ENCODE data around the gene GTPBP3.
"Not testable (repeated sequence)": the region's sequence is repeated elsewhere in the genome, so short reads cannot be mapped to it uniquely, and the experiment has no call there.

GTPBP3 gene

GRCh38 chr19:17359905-17360800 is 22.8 kb downstream of the GTPBP3 start:
- H3K27me3 ChIP-seq (ENCODE audit: control insufficient read depth, insufficient read depth, low read length): no peaks in the 10 kb centered on the region
- H3K4me3 ChIP-seq (ENCODE audit: low read length): no peak overlapping the region
- no peak overlapping the region for H3K9ac ChIP-seq (ENCODE audit: low read length)
- H3K36me3 ChIP-seq (ENCODE audit: control insufficient read depth, insufficient read depth, low read length): no peaks in the 10 kb centered on the region
- no peaks in the 10 kb centered on the region for H3K4me1 ChIP-seq (ENCODE audit: control insufficient read depth, insufficient read depth, low read length)
- H3K9me3 ChIP-seq (ENCODE audit: control insufficient read depth, low read length): no peaks in the 10 kb centered on the region

- not testable (repeated sequence) for H3K36me3 ChIP-seq (ENCODE audit: control insufficient read depth, insufficient read depth, low read length); H3K4me1 ChIP-seq (ENCODE audit: control insufficient read depth, insufficient read depth, low read length); H3K9ac ChIP-seq (ENCODE audit: low read length); H3K9me3 ChIP-seq (ENCODE audit: control insufficient read depth, low read length); H3K27me3 ChIP-seq (ENCODE audit: control insufficient read depth, insufficient read depth, low read length); H3K4me3 ChIP-seq (ENCODE audit: low read length)
These were observed 26.7 kb downstream of the GTPBP3 start for GRCh38 chr19:17363852-17364605.

- no peaks in the 10 kb centered on the region for H3K9me3 ChIP-seq (ENCODE audit: control insufficient read depth, low read length)
- no peak overlapping the region for H3K9ac ChIP-seq (ENCODE audit: low read length)
- no peaks in the 10 kb centered on the region for H3K36me3 ChIP-seq (ENCODE audit: control insufficient read depth, insufficient read depth, low read length)
- no peaks in the 10 kb centered on the region for H3K27me3 ChIP-seq (ENCODE audit: control insufficient read depth, insufficient read depth, low read length)
- no peak overlapping the region for H3K4me3 ChIP-seq (ENCODE audit: low read length)
- no peaks in the 10 kb centered on the region for H3K4me1 ChIP-seq (ENCODE audit: control insufficient read depth, insufficient read depth, low read length)
These were observed 28.0 kb downstream of the GTPBP3 start for GRCh38 chr19:17365361-17365760.

GRCh38 chr19:17370026-17370587 is 32.8 kb downstream of the GTPBP3 start:
- Histone ChIP-seq H3K27me3 (ENCODE audit: control insufficient read depth, insufficient read depth, low read length) (no peaks in the 10 kb centered on the region), H3K9ac (ENCODE audit: low read length) (no peak overlapping the region), H3K4me1 (ENCODE audit: control insufficient read depth, insufficient read depth, low read length) (no peaks in the 10 kb centered on the region), H3K9me3 (ENCODE audit: control insufficient read depth, low read length) (no peaks in the 10 kb centered on the region), H3K36me3 (ENCODE audit: control insufficient read depth, insufficient read depth, low read length) (no peaks in the 10 kb centered on the region), H3K4me3 (ENCODE audit: low read length) (no peak overlapping the region)

GRCh38 chr19:17376935-17377600 is 39.7 kb downstream of the GTPBP3 start, which contains the start of gene PLVAP:
PLVAP (minus strand) TSS chr19:17377342; CDS start chr19:17377288, 54 bp downstream.
- Histone ChIP-seq H3K4me3 (ENCODE audit: low read length) (no peak within 1 kb of the TSS), H3K9ac (ENCODE audit: low read length) (no peak within 1 kb of the TSS), H3K9me3 (ENCODE audit: control insufficient read depth, low read length) (no peaks in the 10 kb centered on the region), H3K4me1 (ENCODE audit: control insufficient read depth, insufficient read depth, low read length) (no peaks in the 10 kb centered on the region), H3K27me3 (ENCODE audit: control insufficient read depth, insufficient read depth, low read length) (peaks cover 12% of the 10 kb centered on the region), H3K36me3 (ENCODE audit: control insufficient read depth, insufficient read depth, low read length) (no peaks in the 10 kb centered on the region)

GRCh38 chr19:17378271-17378670 is 40.9 kb downstream of the GTPBP3 start:
- Histone ChIP-seq H3K9me3 (ENCODE audit: control insufficient read depth, low read length) (no peaks in the 10 kb centered on the region), H3K9ac (ENCODE audit: low read length) (no peak overlapping the region), H3K36me3 (ENCODE audit: control insufficient read depth, insufficient read depth, low read length) (no peaks in the 10 kb centered on the region), H3K4me3 (ENCODE audit: low read length) (no peak overlapping the region), H3K27me3 (ENCODE audit: control insufficient read depth, insufficient read depth, low read length) (peaks cover 12% of the 10 kb centered on the region), H3K4me1 (ENCODE audit: control insufficient read depth, insufficient read depth, low read length) (peaks cover 6% of the 10 kb centered on the region)

GRCh38 chr19:17379221-17379631 is 41.9 kb downstream of the GTPBP3 start:
- H3K4me3 ChIP-seq (ENCODE audit: low read length): no peak overlapping the region
- no peaks in the 10 kb centered on the region for H3K9me3 ChIP-seq (ENCODE audit: control insufficient read depth, low read length)
- peaks cover 12% of the 10 kb centered on the region for H3K27me3 ChIP-seq (ENCODE audit: control insufficient read depth, insufficient read depth, low read length)
- H3K4me1 ChIP-seq (ENCODE audit: control insufficient read depth, insufficient read depth, low read length): peaks cover 6% of the 10 kb centered on the region
- H3K9ac ChIP-seq (ENCODE audit: low read length): no peak overlapping the region
- H3K36me3 ChIP-seq (ENCODE audit: control insufficient read depth, insufficient read depth, low read length): no peaks in the 10 kb centered on the region

- no peak overlapping the region for H3K9ac ChIP-seq (ENCODE audit: low read length)
- H3K36me3 ChIP-seq (ENCODE audit: control insufficient read depth, insufficient read depth, low read length): no peaks in the 10 kb centered on the region
- peaks cover 12% of the 10 kb centered on the region for H3K27me3 ChIP-seq (ENCODE audit: control insufficient read depth, insufficient read depth, low read length)
- H3K4me3 ChIP-seq (ENCODE audit: low read length): no peak overlapping the region
- H3K4me1 ChIP-seq (ENCODE audit: control insufficient read depth, insufficient read depth, low read length): peaks cover 6% of the 10 kb centered on the region
- no peaks in the 10 kb centered on the region for H3K9me3 ChIP-seq (ENCODE audit: control insufficient read depth, low read length)
These were observed 43.2 kb downstream of the GTPBP3 start for GRCh38 chr19:17380426-17381138.

- peaks cover 9% of the 10 kb centered on the region for H3K27me3 ChIP-seq (ENCODE audit: control insufficient read depth, insufficient read depth, low read length)
- peaks cover 6% of the 10 kb centered on the region for H3K4me1 ChIP-seq (ENCODE audit: control insufficient read depth, insufficient read depth, low read length)
- H3K9me3 ChIP-seq (ENCODE audit: control insufficient read depth, low read length): no peaks in the 10 kb centered on the region
- H3K9ac ChIP-seq (ENCODE audit: low read length): no peak overlapping the region
- H3K36me3 ChIP-seq (ENCODE audit: control insufficient read depth, insufficient read depth, low read length): no peaks in the 10 kb centered on the region
- no peak overlapping the region for H3K4me3 ChIP-seq (ENCODE audit: low read length)
These were observed 48.7 kb downstream of the GTPBP3 start for GRCh38 chr19:17385878-17386611.

GRCh38 chr19:17389288-17389687 is 51.9 kb downstream of the GTPBP3 start:
- H3K9me3 ChIP-seq (ENCODE audit: control insufficient read depth, low read length): no peaks in the 10 kb centered on the region
- peaks cover 25% of the 10 kb centered on the region for H3K27me3 ChIP-seq (ENCODE audit: control insufficient read depth, insufficient read depth, low read length)
- H3K4me3 ChIP-seq (ENCODE audit: low read length): no peak overlapping the region
- no peak overlapping the region for H3K9ac ChIP-seq (ENCODE audit: low read length)
- no peaks in the 10 kb centered on the region for H3K36me3 ChIP-seq (ENCODE audit: control insufficient read depth, insufficient read depth, low read length)
- H3K4me1 ChIP-seq (ENCODE audit: control insufficient read depth, insufficient read depth, low read length): peaks cover 7% of the 10 kb centered on the region

All from mucosa of stomach (tissue), 1 donor.